Subcutaneous abdominal adipose tissue (tissue), 5 donors: ENCODE measurements around the gene WASHC2C.
"Not testable (repeated sequence)": the region's sequence is repeated elsewhere in the genome, so short reads cannot be mapped to it uniquely, and the experiment has no call there.

ENCODE experiments used
- H3K27ac ChIP-seq: one replicate; pipeline ENCODE4 v1.7.0; 2013; ENCODE audit warnings: low read depth, mild to moderate bottlenecking, inconsistent platforms, low read length, moderate library complexity
- H3K27me3 ChIP-seq, 5 donors: one replicate each; pipeline ENCODE4 v1.7.0; 2013; ENCODE audit warnings: low read length in 5 of 5, inconsistent platforms in 1 of 5; ENCODE audit not compliant: control insufficient read depth in 5 of 5, insufficient read depth in 4 of 5
- H3K36me3 ChIP-seq, 5 donors: one replicate each; pipeline ENCODE4 v1.7.0; 2013; ENCODE audit warnings: low read length in 5 of 5; ENCODE audit not compliant: control insufficient read depth in 5 of 5, insufficient read depth in 5 of 5
- H3K4me1 ChIP-seq, 5 donors: one replicate each; pipeline ENCODE4 v1.7.0; 2013; ENCODE audit warnings: low read length in 5 of 5, mild to moderate bottlenecking in 3 of 5, moderate library complexity in 1 of 5; ENCODE audit not compliant: control insufficient read depth in 5 of 5, insufficient read depth in 5 of 5
- H3K4me3 ChIP-seq, 5 donors: one replicate each; pipeline ENCODE4 v1.7.0; 2013; ENCODE audit warnings: low read length in 5 of 5, low read depth in 1 of 5
- H3K9ac ChIP-seq, 5 donors: one replicate each; pipeline ENCODE4 v1.7.0; 2013; ENCODE audit warnings: low read length in 5 of 5, mild to moderate bottlenecking in 4 of 5, moderate library complexity in 3 of 5
- H3K9me3 ChIP-seq, 5 donors: one replicate each; pipeline ENCODE4 v1.7.0; 2013; ENCODE audit warnings: low read length in 5 of 5; ENCODE audit not compliant: control insufficient read depth in 5 of 5
- donor health status: healthy.
- donor health status: healthy.
- donor health status: healthy.
- donor health status: healthy.
- donor health status: healthy.

The WASHC2C gene

GRCh38 chr10:45761622-45762021, 34.6 kb downstream of the WASHC2C start:
- not testable (repeated sequence) for H3K9ac ChIP-seq, H3K27ac ChIP-seq, H3K9me3 ChIP-seq, H3K36me3 ChIP-seq, H3K27me3 ChIP-seq, H3K4me1 ChIP-seq, H3K4me3 ChIP-seq

DNA sequence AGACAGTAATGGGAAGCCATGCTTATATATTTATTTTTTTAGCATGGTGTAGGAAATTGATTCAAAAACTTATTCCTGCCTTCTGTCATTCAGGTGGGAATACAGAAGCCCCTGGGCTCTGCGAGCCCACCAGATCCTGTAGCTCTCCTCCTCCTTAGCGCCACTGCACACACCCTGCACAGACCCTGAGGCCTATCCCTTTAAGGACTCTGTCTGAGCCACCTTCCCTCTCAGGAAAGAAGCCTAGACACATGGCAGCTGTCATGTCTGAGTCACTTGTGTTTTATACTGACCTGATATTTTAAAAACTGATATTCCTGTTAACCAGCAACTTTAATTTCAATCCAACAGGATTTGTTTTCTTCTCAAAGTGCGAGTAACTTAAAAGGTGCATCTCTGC, 36.0 kb downstream of the WASHC2C start:
- not testable (repeated sequence) for H3K4me1 ChIP-seq, H3K36me3 ChIP-seq, H3K9ac ChIP-seq, H3K27me3 ChIP-seq, H3K27ac ChIP-seq, H3K4me3 ChIP-seq, H3K9me3 ChIP-seq

DNA sequence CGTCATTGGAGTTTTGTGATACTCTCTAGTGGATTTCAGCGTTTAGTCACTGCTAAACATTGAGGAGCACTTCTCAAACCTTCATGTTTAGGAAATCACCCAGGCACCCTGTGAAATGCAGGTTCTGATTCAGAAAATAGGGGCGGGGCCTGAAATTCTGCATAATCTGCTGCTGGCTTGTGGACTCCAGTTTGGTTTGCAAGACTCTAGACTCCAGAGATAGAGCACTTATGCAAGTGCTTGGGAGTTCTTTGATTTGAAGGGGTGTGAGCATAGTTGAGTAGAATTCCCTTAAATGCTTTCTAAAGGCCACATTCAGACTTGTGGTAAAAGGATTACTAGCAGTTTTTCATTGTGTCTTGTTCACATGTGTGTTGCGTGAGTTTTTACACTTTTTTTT, 41.3 kb downstream of the WASHC2C start:
- not testable (repeated sequence) for H3K4me3 ChIP-seq, H3K27ac ChIP-seq, H3K4me1 ChIP-seq, H3K27me3 ChIP-seq, H3K36me3 ChIP-seq, H3K9me3 ChIP-seq, H3K9ac ChIP-seq

- not testable (repeated sequence) for H3K27ac ChIP-seq, H3K4me1 ChIP-seq, H3K9me3 ChIP-seq, H3K4me3 ChIP-seq, H3K9ac ChIP-seq, H3K27me3 ChIP-seq
- peaks cover 0 to 11% (median 3%) of the 10 kb centered on the region in 5 donors for H3K36me3 ChIP-seq
Observed at GRCh38 chr10:45771757-45772461, 44.8 kb downstream of the WASHC2C start.

GRCh38 chr10:45786217-45786616, 59.2 kb downstream of the WASHC2C start:
- H3K36me3 ChIP-seq: peaks cover 12 to 42% (median 22%) of the 10 kb centered on the region in 5 donors
- not testable (repeated sequence) for H3K27me3 ChIP-seq, H3K4me3 ChIP-seq, H3K9me3 ChIP-seq, H3K27ac ChIP-seq, H3K9ac ChIP-seq, H3K4me1 ChIP-seq

DNA sequence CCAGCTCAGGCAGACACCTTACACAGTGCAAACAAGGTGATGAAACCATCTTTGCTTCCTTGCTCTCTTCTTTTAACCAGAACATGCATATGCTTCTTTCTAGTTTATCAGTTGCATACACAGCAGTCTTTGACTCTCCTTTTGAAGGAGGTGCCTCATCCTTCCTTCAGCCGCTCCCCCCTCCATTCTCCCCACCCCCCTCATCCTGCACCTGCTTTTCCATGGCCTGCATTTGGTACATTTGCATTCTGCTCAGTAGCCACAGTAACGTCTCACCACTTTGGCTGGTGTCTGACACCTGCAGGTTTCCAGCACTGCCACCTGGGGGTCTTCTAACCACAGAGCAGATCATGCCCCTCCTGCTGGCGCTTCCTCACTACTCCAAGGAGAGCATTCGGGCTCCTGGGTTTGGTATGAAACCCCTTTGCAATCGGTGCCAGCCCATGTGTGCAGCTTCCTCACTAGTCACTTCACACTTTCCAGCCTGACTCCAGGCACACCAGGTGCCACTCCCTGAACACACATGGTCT, 60.2 kb downstream of the WASHC2C start:
- not testable (repeated sequence) for H3K9me3 ChIP-seq, H3K27me3 ChIP-seq, H3K27ac ChIP-seq, H3K4me1 ChIP-seq, H3K4me3 ChIP-seq, H3K9ac ChIP-seq
- H3K36me3 ChIP-seq: peaks cover 12 to 42% (median 26%) of the 10 kb centered on the region in 5 donors

DNA sequence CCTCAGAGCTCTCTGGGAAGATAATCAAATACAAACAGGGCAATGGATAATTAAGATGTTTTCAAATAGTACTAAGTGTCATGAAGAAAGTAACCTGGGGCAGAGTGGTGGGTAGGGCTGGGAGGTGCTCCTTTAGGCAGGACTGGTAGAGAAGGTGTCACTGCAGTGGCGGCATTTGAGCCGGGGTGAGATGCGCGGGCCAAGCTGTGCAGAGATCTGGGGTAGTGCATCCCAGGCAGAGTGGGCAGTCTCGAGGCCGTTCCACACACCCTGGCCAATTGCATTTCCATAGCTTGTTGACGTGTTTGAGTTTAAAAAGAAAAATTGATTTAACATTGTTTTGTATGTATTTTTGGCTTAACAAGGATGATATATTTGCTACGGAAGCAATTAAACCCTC, 62.9 kb downstream of the WASHC2C start:
- H3K4me1 ChIP-seq, H3K4me3 ChIP-seq, H3K9me3 ChIP-seq, H3K27me3 ChIP-seq, H3K9ac ChIP-seq, H3K27ac ChIP-seq: not testable (repeated sequence)
- H3K36me3 ChIP-seq: peaks cover 10 to 42% (median 28%) of the 10 kb centered on the region in 5 donors

- not testable (repeated sequence) for H3K9ac ChIP-seq, H3K9me3 ChIP-seq, H3K4me1 ChIP-seq, H3K4me3 ChIP-seq, H3K27me3 ChIP-seq, H3K27ac ChIP-seq
- peaks cover 4 to 36% (median 23%) of the 10 kb centered on the region in 5 donors for H3K36me3 ChIP-seq
Observed at GRCh38 chr10:45790694-45791426, 63.8 kb downstream of the WASHC2C start.

DNA sequence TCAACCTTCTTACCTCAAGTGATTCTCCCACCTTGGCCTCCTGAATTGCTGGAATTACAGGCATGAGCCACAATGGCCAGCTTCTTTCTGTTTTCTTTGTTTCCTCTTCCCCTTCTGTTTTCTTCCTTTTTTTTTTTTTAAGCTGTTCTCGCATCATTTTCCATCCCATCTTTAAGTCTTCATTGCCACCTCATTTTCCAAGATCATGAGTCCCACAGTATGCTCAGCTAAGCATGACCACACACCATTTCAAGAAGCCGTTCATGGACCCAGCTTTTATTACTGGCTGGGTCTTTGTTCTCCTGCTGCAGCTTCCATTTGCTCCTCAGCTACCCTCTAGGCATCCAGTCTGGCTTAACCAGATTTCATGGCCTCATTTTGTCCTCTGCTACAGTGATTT, 67.7 kb downstream of the WASHC2C start:
- not testable (repeated sequence) for H3K27me3 ChIP-seq

DNA sequence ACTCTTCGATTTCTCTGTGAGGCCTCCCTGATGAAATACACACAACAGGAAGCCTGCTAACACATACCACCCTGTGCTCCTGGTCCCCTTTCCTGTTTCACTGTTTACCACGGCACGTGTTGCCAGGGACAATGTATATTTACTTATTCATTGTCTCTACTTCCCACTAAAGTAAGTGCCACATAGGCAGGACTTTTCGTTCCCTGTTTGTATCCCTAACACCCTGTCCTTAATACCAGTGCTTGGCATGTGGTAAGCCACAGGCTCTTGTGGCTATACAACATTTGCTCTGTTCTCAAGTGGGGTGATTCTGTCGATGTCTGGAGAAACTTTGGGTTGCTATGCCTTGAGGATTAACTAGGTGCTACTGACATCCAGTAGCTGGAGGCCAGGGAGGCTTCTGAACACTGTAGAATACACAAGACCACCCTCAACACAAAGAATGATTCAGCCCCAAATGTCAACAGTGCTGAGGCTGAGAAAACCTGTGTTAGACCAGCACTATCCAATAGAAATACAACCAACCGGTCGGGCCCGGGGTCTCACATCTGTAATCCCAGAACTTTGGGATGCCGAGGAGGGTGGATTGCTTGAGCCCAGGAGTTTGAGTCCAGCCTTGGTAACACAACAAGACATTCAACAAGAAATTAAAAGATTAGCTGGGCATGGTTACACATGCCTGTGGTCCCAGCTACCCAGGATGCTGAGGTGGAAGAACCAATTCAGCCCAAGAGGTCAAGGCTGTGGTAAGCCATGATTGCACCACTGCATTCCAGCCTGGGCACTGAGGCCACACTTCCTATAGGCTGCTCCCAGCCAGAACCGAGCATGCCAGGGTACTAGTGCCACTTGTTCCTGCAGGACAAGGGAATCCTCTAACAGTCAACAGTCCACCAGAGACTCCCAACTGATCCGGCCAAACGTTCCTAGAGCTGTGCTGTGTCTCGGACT, 76.3 kb downstream of the WASHC2C start:
- H3K4me3 ChIP-seq, H3K36me3 ChIP-seq, H3K9me3 ChIP-seq, H3K4me1 ChIP-seq, H3K27me3 ChIP-seq, H3K9ac ChIP-seq, H3K27ac ChIP-seq: not testable (repeated sequence)

More for the DNA sequence above, 67.7 kb downstream of the WASHC2C start:
- H3K4me3 ChIP-seq, H3K27ac ChIP-seq, H3K9me3 ChIP-seq, H3K9ac ChIP-seq, H3K4me1 ChIP-seq: not testable (repeated sequence)
- peaks cover 0 to 12% (median 10%) of the 10 kb centered on the region in 5 donors for H3K36me3 ChIP-seq
